Colonic mucosa (tissue), 4 donors: ENCODE measurements around the gene IP6K1. TPM values are rescaled to one million over a fixed set of nuclear protein-coding genes. Genes with fewer than 3 reads are reported as not detected.

Source experiments
- DNase-seq: peaks from one replicate; pipeline ENCODE4 v3.0.0-alpha.2; 2020
- H3K27ac ChIP-seq: fragments of 200-600 bp; one replicate; pipeline ENCODE4 v1.8.0; 2021
- H3K27me3 ChIP-seq: fragments of 200-600 bp; one replicate; pipeline ENCODE4 v1.8.0; 2021
- H3K36me3 ChIP-seq: fragments of 200-600 bp; one replicate; pipeline ENCODE4 v1.8.0; 2021
- H3K4me1 ChIP-seq: fragments of 200-600 bp; one replicate; pipeline ENCODE4 v1.8.0; 2021; ENCODE audit warnings: mild to moderate bottlenecking
- H3K4me3 ChIP-seq: fragments of 200-600 bp; one replicate; pipeline ENCODE4 v1.8.0; 2021
- H3K9ac ChIP-seq, 2 donors: one replicate each; pipeline ENCODE4 v1.7.0; 2013; ENCODE audit warnings: control low read depth in 2 of 2, low read depth in 2 of 2, low read length in 2 of 2
- H3K9me3 ChIP-seq: fragments of 200-600 bp; one replicate; pipeline ENCODE4 v1.8.0; 2021
- CTCF ChIP-seq: fragments of 200-600 bp; IDR thresholded peaks from one replicate; pipeline ENCODE4 v1.8.0; 2022; ENCODE audit warnings: antibody characterized with exemption, mild to moderate bottlenecking
- intact Hi-C: fragments of 100-400 bp; cut with DNase I; formaldehyde crosslinking; loops from one replicate; pipeline ENCODE4 v1.14.1; 2022
- total RNA-seq, 2 donors: library from RNA; stranded (reverse); fragmentation: NEBNext Ultra II Directional in 1 of 2; extraction: Animal tissue kit (Norgen Biotek cat#: 25700) in 1 of 2; gene quantifications; one replicate each; pipeline ENCODE4 v1.2.1, GENCODE V29; 2021
- donor health status: healthy.
- donor health status: DM: no; HTN: no; CAD: no.
- donor health status: DM: no; HTN: no; CAD: no.

Gene IP6K1
- total RNA-seq, 2 donors from 2014 or later = 26.8 to 33.7 TPM

GRCh38 chr3:49727924-49728361, 58.4 kb downstream of the IP6K1 start:
- Histone ChIP-seq H3K27me3 (no peaks in the 10 kb centered on the region), H3K4me3 (no peak overlapping the region), H3K9me3 (no peaks in the 10 kb centered on the region), H3K9ac (no peak overlapping the region), H3K4me1 (peaks cover 17% of the 10 kb centered on the region), H3K36me3 (peaks cover 14% of the 10 kb centered on the region), H3K27ac (no peak overlapping the region)
- intact Hi-C loops = no loop called here
- DNase-seq = no peak
- TF ChIP-seq CTCF = no peak

- no peak for TF ChIP-seq CTCF
- Histone ChIP-seq H3K9me3 (no peaks in the 10 kb centered on the region), H3K9ac (no peak overlapping the region), H3K36me3 (peaks cover 8% of the 10 kb centered on the region), H3K27ac (no peak overlapping the region), H3K27me3 (no peaks in the 10 kb centered on the region), H3K4me3 (no peak overlapping the region), H3K4me1 (peaks cover 23% of the 10 kb centered on the region)
- no peak for DNase-seq
- intact Hi-C loops = no loop called here
Observed at GRCh38 chr3:49727154-49727923, 59.0 kb downstream of the IP6K1 start.

- no peak overlapping the region for H3K27ac ChIP-seq
- H3K36me3 ChIP-seq = peaks cover 7% of the 10 kb centered on the region
- peaks cover 25% of the 10 kb centered on the region for H3K4me1 ChIP-seq
- H3K4me3 ChIP-seq = no peak overlapping the region
- intact Hi-C loops = no loop called here
- H3K9ac ChIP-seq = peak overlapping the region in 1 of 2 donors; percentile 19
- no peak for TF ChIP-seq CTCF
- no peaks in the 10 kb centered on the region for H3K9me3 ChIP-seq
- DNase-seq = peak; percentile 77
- H3K27me3 ChIP-seq = no peaks in the 10 kb centered on the region
Observed at GRCh38 chr3:49725906-49726681, 60.2 kb downstream of the IP6K1 start.

- peak overlapping the region; percentile 70 to 87 for H3K9ac ChIP-seq
- no peak for TF ChIP-seq CTCF
- intact Hi-C loops = no loop called here
- no peaks in the 10 kb centered on the region for H3K9me3 ChIP-seq
- H3K27me3 ChIP-seq = no peaks in the 10 kb centered on the region
- H3K27ac ChIP-seq = peak overlapping the region; percentile 94
- DNase-seq = no peak
- H3K36me3 ChIP-seq = peaks cover 7% of the 10 kb centered on the region
- peak overlapping the region; percentile 86 for H3K4me3 ChIP-seq
- H3K4me1 ChIP-seq = peaks cover 25% of the 10 kb centered on the region
Observed at GRCh38 chr3:49724586-49724985, 61.8 kb downstream of the IP6K1 start.

GRCh38 chr3:49723628-49724551, 62.5 kb downstream of the IP6K1 start, which contains the start of gene GMPPB:
GMPPB (minus strand) TSS chr3:49723951; CDS start chr3:49723726, 225 bp downstream.
- Histone ChIP-seq H3K27me3 (no peaks in the 10 kb centered on the region), H3K9ac (peak within 1 kb of the TSS; percentile 93 to 99), H3K4me1 (peaks cover 27% of the 10 kb centered on the region), H3K36me3 (peaks cover 7% of the 10 kb centered on the region), H3K4me3 (peak within 1 kb of the TSS; percentile 86), H3K27ac (peak within 1 kb of the TSS; percentile 94), H3K9me3 (no peaks in the 10 kb centered on the region)
- no peak for TF ChIP-seq CTCF
- DNase-seq = peak; percentile 96
- intact Hi-C loops = no loop called here
